Type B pancreatic cell (in vitro differentiated cells): ENCODE results near the gene IZUMO1. TPM values are rescaled to one million over a fixed set of nuclear protein-coding genes. Genes with fewer than 3 reads are reported as not detected.

Experiments
- DNase-seq: peaks from one replicate; pipeline ENCODE4 v3.0.0; 2021; ENCODE audit warnings: mixed read lengths; ENCODE audit not compliant: unreplicated experiment; ENCODE audit errors: extremely low spot score
- H3K27ac Mint-ChIP-seq: 2 replicates; pipeline ENCODE4 v1.8.0; 2021; ENCODE audit warnings: mild to moderate bottlenecking, mixed read lengths
- H3K27me3 Mint-ChIP-seq: 2 replicates; pipeline ENCODE4 v1.8.0; 2021; ENCODE audit warnings: mixed read lengths
- H3K36me3 Mint-ChIP-seq: 2 replicates; pipeline ENCODE4 v1.8.0; 2021; ENCODE audit warnings: mixed read lengths
- H3K4me1 Mint-ChIP-seq: one replicate; pipeline ENCODE4 v1.8.0; 2021; ENCODE audit warnings: mixed read lengths; ENCODE audit not compliant: unreplicated experiment
- H3K4me3 Mint-ChIP-seq: 2 replicates; pipeline ENCODE4 v1.8.0; 2021; ENCODE audit warnings: mild to moderate bottlenecking, mixed read lengths
- H3K9me3 Mint-ChIP-seq: 2 replicates; pipeline ENCODE4 v1.8.0; 2021; ENCODE audit warnings: mixed read lengths
- total RNA-seq: library from RNA; stranded (reverse); gene quantifications from 2 replicates; pipeline ENCODE4 v1.2.1, GENCODE V29; 2021; ENCODE audit warnings: low replicate concordance
- TF ChIP-seq, protein P1 (sequence below): fragments of 200-600 bp; sonication (generic); conservative IDR thresholded peaks from 2 replicates; pipeline ENCODE4 v1.5.0; 2021; ENCODE audit warnings: antibody characterized with exemption, mild to moderate bottlenecking

The IZUMO1 gene
- total RNA-seq, 1 donor from 2014 or later, result 4.8 TPM

DNA sequence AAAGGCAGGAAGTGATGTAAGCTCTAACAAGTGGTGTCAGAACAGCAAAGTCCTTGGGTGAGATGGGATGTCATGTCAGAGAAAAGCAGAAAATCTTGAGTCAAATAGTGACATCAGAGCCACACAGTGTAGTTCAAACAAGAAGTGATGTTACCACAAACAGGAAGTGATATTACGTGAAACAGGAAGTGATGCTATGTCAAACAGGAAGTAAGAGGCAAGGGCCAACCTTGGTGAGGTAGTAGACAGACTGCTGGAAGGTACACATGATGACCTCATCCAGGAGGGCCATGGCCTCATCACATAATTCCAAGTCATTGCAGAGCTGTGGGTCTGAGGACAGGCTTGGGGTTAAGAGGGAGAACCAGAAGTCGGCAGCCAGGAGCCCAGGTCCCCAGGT lies 20.2 kb downstream of the IZUMO1 start:
- Mint-ChIP-seq H3K36me3 (peaks cover 13% of the 10 kb centered on the region), H3K9me3 (peaks cover 3% of the 10 kb centered on the region), H3K27ac (no peak overlapping the region), H3K4me1 (peaks cover 8% of the 10 kb centered on the region), H3K27me3 (no peaks in the 10 kb centered on the region), H3K4me3 (no peak overlapping the region)
- no peak for DNase-seq
- TF ChIP-seq, protein P1, sequence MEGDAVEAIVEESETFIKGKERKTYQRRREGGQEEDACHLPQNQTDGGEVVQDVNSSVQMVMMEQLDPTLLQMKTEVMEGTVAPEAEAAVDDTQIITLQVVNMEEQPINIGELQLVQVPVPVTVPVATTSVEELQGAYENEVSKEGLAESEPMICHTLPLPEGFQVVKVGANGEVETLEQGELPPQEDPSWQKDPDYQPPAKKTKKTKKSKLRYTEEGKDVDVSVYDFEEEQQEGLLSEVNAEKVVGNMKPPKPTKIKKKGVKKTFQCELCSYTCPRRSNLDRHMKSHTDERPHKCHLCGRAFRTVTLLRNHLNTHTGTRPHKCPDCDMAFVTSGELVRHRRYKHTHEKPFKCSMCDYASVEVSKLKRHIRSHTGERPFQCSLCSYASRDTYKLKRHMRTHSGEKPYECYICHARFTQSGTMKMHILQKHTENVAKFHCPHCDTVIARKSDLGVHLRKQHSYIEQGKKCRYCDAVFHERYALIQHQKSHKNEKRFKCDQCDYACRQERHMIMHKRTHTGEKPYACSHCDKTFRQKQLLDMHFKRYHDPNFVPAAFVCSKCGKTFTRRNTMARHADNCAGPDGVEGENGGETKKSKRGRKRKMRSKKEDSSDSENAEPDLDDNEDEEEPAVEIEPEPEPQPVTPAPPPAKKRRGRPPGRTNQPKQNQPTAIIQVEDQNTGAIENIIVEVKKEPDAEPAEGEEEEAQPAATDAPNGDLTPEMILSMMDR, result no peak

DNA sequence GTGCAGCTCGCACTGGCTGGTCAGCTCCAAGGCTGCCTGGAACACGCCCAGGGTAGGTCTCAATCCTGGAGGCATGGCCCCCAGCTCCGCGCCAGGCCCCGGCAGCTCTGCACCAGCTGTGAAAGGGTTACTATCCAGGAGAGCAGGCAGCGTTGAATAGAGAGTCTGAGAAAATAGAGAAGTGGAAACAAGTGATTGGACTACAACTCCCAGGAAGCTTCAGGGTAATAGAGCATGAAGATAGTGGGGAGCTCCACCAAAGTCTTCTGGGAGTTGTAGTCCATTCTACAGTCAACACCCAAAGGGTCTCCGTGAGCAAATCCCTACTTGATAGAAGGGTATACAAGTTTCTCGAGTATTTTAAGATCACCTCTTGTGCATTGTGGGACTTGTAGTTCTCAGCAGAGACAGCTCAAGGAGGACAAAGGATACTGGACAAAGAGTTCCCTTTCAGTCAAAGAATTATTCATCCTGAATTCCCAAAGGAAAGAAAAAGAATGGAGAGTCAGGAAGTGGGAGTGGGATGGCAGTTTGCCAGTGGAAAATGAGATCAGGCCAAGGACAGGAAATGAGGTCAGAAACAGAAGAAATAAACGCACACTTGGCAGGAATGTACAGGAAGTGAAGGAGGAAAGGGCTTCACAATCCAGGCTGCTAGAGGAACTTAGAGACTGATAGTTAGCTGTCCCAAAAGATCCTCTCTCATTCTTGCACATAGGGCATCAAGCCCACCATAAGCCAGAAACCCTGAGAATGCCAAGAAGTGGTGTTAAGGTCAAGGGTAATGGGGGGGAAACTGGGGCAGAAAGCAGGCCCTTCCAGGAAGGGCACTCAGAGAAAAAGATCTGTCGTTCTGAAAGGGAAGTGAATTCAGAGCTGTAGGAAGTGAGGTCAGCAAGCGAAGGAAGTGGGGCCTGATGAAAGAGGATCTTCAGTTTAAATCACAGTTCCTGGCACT lies 21.6 kb downstream of the IZUMO1 start:
- H3K9me3 Mint-ChIP-seq, result peaks cover 3% of the 10 kb centered on the region
- TF ChIP-seq, protein P1, result no peak
- H3K27ac Mint-ChIP-seq, result peak overlapping the region; percentile 55
- peaks cover 18% of the 10 kb centered on the region for H3K4me1 Mint-ChIP-seq
- H3K27me3 Mint-ChIP-seq, result no peaks in the 10 kb centered on the region
- H3K36me3 Mint-ChIP-seq, result peaks cover 9% of the 10 kb centered on the region
- H3K4me3 Mint-ChIP-seq, result peak overlapping the region; percentile 69
- DNase-seq, result no peak

DNA sequence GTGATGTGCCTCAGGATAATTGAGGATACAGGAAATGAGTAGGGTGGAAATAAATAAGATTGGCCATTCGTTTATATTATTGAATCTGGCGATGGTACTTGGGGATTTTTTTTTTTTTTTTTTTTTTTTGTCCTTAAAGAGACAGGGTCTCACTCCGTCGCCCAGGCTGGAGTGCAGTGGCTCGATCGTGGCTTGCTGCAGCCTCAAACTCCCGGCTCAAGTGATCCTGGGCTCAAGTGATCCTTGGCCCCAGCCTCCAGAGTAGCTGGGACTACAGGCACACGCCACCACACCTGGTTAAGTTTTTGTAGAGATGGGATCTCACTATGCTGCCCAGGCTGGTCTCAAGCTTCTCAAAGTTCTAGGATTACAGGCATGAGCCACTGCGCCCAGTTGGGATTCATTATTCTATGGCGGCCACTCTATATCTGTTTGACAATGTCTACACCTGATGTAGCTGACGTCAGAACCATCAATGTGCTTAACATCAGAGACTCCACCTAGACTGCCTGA lies 24.5 kb downstream of the IZUMO1 start:
- peak overlapping the region; percentile 31 for H3K27ac Mint-ChIP-seq
- peak overlapping the region; percentile 41 for H3K4me3 Mint-ChIP-seq
- DNase-seq, result no peak
- H3K9me3 Mint-ChIP-seq, result peaks cover 3% of the 10 kb centered on the region
- H3K36me3 Mint-ChIP-seq, result peaks cover 9% of the 10 kb centered on the region
- H3K4me1 Mint-ChIP-seq, result peaks cover 24% of the 10 kb centered on the region
- TF ChIP-seq, protein P1, result no peak
- H3K27me3 Mint-ChIP-seq, result no peaks in the 10 kb centered on the region

DNA sequence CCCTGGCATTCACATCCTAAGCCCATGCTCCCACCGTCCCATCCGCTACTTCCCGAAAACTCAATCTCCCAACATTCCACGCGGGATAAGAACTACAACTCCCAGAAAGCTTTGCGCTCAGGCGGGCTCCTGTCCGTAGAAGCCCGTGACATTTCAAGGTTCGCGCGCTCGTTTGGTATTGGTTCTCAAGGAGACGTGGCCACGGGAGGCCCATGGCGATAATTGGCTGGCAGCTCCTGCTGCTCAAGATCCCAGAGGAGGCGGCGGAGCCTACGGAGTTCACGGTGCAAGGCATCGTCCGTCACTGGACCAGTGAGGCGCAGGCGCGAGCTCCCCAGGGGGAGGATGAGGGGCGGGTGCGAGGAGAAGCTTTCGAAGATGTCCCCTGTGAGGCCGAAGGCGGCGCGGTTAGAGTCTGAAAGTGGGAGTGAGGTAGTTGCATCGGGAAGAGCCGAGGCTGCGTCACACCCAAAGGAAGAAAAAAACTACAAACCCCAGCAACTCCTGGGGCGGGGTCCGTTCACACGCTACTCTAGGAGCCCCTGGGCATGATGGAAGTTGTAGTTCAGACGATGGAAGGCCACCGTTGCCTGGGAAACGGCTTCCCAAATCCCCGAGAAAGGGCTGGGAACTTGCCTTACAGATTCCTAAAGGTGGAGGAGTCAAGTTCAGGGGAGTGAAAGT lies 26.0 kb downstream of the IZUMO1 start:
- H3K4me1 Mint-ChIP-seq, result peaks cover 29% of the 10 kb centered on the region
- peak; percentile 95 for DNase-seq
- H3K4me3 Mint-ChIP-seq, result peak overlapping the region; percentile 99
- H3K9me3 Mint-ChIP-seq, result peaks cover 3% of the 10 kb centered on the region
- H3K27me3 Mint-ChIP-seq, result no peaks in the 10 kb centered on the region
- peaks cover 6% of the 10 kb centered on the region for H3K36me3 Mint-ChIP-seq
- TF ChIP-seq, protein P1, result no peak
- H3K27ac Mint-ChIP-seq, result peak overlapping the region; percentile 98

DNA sequence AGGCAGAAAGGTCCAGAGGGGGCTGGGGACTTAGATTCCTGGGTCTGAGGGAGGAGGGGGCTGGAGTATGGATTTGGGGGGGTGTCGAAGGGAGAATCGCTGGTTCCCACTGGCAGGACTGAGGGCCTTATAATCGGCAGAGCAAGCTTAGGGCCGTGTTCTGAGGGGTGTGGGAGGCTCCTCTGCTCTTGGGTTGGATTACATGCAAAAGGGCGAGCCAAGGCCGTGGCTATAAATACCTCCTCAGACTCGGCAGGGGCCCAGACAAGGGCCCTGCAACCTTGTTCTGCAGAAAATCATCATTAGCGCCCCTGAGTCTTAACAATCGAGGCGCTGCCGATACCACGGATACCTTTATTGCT lies 26.5 kb downstream of the IZUMO1 start:
- DNase-seq, result no peak
- H3K9me3 Mint-ChIP-seq, result peaks cover 3% of the 10 kb centered on the region

More for the DNA sequence above, 26.5 kb downstream of the IZUMO1 start:
- H3K4me3 Mint-ChIP-seq, result peak overlapping the region; percentile 99
- peak overlapping the region; percentile 98 for H3K27ac Mint-ChIP-seq
- H3K27me3 Mint-ChIP-seq, result no peaks in the 10 kb centered on the region
- H3K36me3 Mint-ChIP-seq, result peaks cover 4% of the 10 kb centered on the region
- TF ChIP-seq, protein P1, result no peak
- H3K4me1 Mint-ChIP-seq, result peaks cover 25% of the 10 kb centered on the region
